Transverse colon (tissue), 4 donors: Measurements from ENCODE around the gene OXCT1. TPM values are rescaled to one million over a fixed set of nuclear protein-coding genes. Genes with fewer than 3 reads are reported as not detected.
"Not testable (repeated sequence)": the region's sequence is repeated elsewhere in the genome, so short reads cannot be mapped to it uniquely, and the experiment has no call there.

Experiments used
- DNase-seq: peaks from one replicate; pipeline ENCODE4 v3.0.0-alpha.2; 2019
- H3K27ac ChIP-seq, 4 donors: fragments of 200-600 bp; sonication (generic); 2 replicates each; pipeline ENCODE4 v1.5.1; 2016 to 2018; ENCODE audit warnings: inconsistent platforms in 4 of 4
- H3K27me3 ChIP-seq: fragments of 200-600 bp; sonication (generic); 2 replicates; pipeline ENCODE4 v1.5.1; 2017; ENCODE audit warnings: inconsistent platforms
- H3K36me3 ChIP-seq, 4 donors: fragments of 200-600 bp; sonication (generic); 2 replicates each; pipeline ENCODE4 v1.5.1; 2017 to 2019; ENCODE audit warnings: inconsistent platforms in 4 of 4
- H3K4me1 ChIP-seq, 4 donors: fragments of 200-600 bp; sonication (generic); 2 replicates each; pipeline ENCODE4 v1.5.1; 2017 to 2020; ENCODE audit warnings: inconsistent platforms in 4 of 4
- H3K4me3 ChIP-seq, 4 donors: fragments of 200-600 bp; sonication (generic); 1 replicate in 1 of 4; 2 replicates in 3 of 4; pipeline versions ENCODE4 v1.5.1 to v1.6.1; 2017 to 2019; ENCODE audit warnings: inconsistent platforms in 4 of 4
- H3K9me3 ChIP-seq, 2 donors: fragments of 200-600 bp; sonication (generic); 2 replicates each; pipeline ENCODE4 v1.5.1; 2017 to 2019; ENCODE audit warnings: inconsistent platforms in 2 of 2
- EP300 ChIP-seq: sonication (generic); formaldehyde crosslinking; IDR thresholded peaks from one replicate; pipeline ENCODE4 v1.6.1; 2017; ENCODE audit warnings: antibody characterized with exemption, low read depth
- POLR2A ChIP-seq: fragments of 450-650 bp; IDR thresholded peaks from one replicate; pipeline ENCODE4 v1.6.1; 2016; ENCODE audit warnings: antibody characterized with exemption, mild to moderate bottlenecking, moderate library complexity
- POLR2AphosphoS5 ChIP-seq, 3 donors: sonication (generic); formaldehyde crosslinking; IDR thresholded peaks; one replicate each; pipeline ENCODE4 v1.6.1; 2016; ENCODE audit warnings: antibody characterized with exemption in 3 of 3
- WGBS, 2 donors: methylation state at CpG; one replicate each; pipeline ENCODE4 v1.1.5; 2018; ENCODE audit warnings: low coverage in 1 of 2; 5-methylcytosine and 5-hydroxymethylcytosine counted together
- in situ Hi-C, 4 donors: fragments of 200-750 bp; cut with MboI; loops; one replicate each; pipeline versions ENCODE4 v1.15.0 to v1.15.1; 2017; ENCODE audit warnings: low sequenced_read_pairs in 3 of 4, low pct_ligation_motif_present in 1 of 4, low pct_unique_long_range_greater_than_20kb in 1 of 4
- intact Hi-C: fragments of 100-400 bp; cut with DNase I; formaldehyde crosslinking; loops from one replicate; pipeline ENCODE4 v1.15.1; 2023; ENCODE audit warnings: low total_unique reads
- total RNA-seq, 4 donors: library from RNA; depleted of rRNA; stranded (reverse); fragments of >200 nt; gene quantifications; one replicate each; pipeline ENCODE4 v1.1.0, GENCODE V29; 2016
- TF ChIP-seq, protein P1 (sequence below), 5 experiments: fragments of 200-600 bp in 3 of 5; fragments of 450-650 bp in 2 of 5; sonication (generic) in 3 of 5; IDR thresholded peaks; 1 replicate in 2 of 5; 2 replicates in 3 of 5; pipeline ENCODE4 v1.5.1; 2016 to 2017; ENCODE audit warnings: antibody characterized with exemption in 5 of 5, inconsistent platforms in 3 of 5, mild to moderate bottlenecking in 2 of 5, moderate library complexity in 1 of 5

Gene OXCT1
- total RNA-seq, 4 donors from 2014 or later: 7.4 to 12.7 (median 8.4) TPM

DNA sequence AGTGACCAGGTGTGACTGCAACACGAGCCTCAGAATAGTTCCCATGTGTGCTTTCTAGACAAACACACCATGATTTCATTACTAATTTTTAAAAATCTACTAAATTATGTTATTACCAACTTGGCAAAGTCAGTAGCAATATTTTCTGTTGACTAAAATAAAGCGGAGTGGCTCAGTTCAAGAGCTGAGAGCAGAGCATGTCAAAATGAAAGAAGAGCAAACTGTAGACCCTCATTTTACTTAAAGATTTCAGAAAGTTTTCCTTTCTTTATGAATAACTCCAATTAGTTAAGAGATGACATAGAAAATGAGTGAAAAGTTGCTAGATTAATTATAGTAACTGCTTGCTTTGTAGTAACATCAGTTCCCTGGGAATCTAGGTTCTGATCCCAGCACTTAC is 17.9 kb downstream of the OXCT1 start:
- Histone ChIP-seq H3K27me3 (no peaks in the 10 kb centered on the region), H3K36me3 (peaks cover 0 to 37% (median 3%) of the 10 kb centered on the region in 4 donors), H3K9me3 (no peaks in the 10 kb centered on the region), H3K27ac (no peak overlapping the region), H3K4me3 (no peak overlapping the region), H3K4me1 (no peaks in the 10 kb centered on the region)
- intact Hi-C loops (loop anchor here (10.0 kb wide), 3 partner anchors 83 to 923 kb away; partner anchors contain the start of gene GHR), in situ Hi-C loops (loop anchor here in 3 of 4 donors (25.0 kb wide), 2 partner anchors 910 to 1035 kb away; partner anchors contain the start of gene CCDC152 (in 2 of the 3))
- DNase-seq: no peak
- 85 to 96% methylated on average over 2 of the region's 2 CpGs for WGBS, 2 donors
- TF ChIP-seq POLR2A: no peak
- TF ChIP-seq POLR2AphosphoS5 (IDR thresholded peaks at IDR 0.05): no peak
- TF ChIP-seq, protein P1, sequence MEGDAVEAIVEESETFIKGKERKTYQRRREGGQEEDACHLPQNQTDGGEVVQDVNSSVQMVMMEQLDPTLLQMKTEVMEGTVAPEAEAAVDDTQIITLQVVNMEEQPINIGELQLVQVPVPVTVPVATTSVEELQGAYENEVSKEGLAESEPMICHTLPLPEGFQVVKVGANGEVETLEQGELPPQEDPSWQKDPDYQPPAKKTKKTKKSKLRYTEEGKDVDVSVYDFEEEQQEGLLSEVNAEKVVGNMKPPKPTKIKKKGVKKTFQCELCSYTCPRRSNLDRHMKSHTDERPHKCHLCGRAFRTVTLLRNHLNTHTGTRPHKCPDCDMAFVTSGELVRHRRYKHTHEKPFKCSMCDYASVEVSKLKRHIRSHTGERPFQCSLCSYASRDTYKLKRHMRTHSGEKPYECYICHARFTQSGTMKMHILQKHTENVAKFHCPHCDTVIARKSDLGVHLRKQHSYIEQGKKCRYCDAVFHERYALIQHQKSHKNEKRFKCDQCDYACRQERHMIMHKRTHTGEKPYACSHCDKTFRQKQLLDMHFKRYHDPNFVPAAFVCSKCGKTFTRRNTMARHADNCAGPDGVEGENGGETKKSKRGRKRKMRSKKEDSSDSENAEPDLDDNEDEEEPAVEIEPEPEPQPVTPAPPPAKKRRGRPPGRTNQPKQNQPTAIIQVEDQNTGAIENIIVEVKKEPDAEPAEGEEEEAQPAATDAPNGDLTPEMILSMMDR (IDR thresholded peaks at IDR 0.05): no peak
- TF ChIP-seq EP300: no peak

DNA sequence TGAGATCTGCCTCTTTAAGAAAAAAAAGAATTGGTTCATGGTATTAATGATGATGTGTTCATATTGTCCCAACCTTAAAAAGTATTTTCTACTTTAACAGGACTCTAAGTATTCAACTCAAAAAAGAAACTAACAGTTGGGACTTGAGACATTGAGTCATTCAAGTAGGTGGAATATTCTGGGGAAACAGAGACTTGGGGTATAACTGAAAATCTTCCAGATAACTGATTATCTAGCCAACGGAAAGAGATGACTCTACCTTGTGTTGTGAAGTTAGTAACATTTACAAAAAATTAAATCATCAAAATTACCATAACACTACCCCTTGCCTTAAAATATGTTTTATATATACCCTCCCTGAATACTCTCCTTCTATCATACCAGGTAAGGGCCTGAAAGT is 19.1 kb downstream of the OXCT1 start:
- intact Hi-C loops: loop anchor here (10.0 kb wide), 3 partner anchors 84 to 924 kb away; partner anchors contain the start of gene GHR
- in situ Hi-C loops: loop anchor here in 3 of 4 donors (25.0 kb wide), 2 partner anchors 911 to 1036 kb away; partner anchors contain the start of gene CCDC152 (in 2 of the 3)
- no peaks in the 10 kb centered on the region for H3K9me3 ChIP-seq
- WGBS, 2 donors: 58 to 100% methylated on average over 1 of the region's 1 CpG
- no peak overlapping the region for H3K4me3 ChIP-seq
- DNase-seq: no peak
- peaks cover 0 to 37% (median 3%) of the 10 kb centered on the region in 4 donors for H3K36me3 ChIP-seq
- no peak for TF ChIP-seq POLR2A
- TF ChIP-seq POLR2AphosphoS5 (IDR thresholded peaks at IDR 0.05): no peak
- TF ChIP-seq, protein P1 (IDR thresholded peaks at IDR 0.05): no peak
- no peak for TF ChIP-seq EP300
- no peak overlapping the region for H3K27ac ChIP-seq
- H3K27me3 ChIP-seq: no peaks in the 10 kb centered on the region
- H3K4me1 ChIP-seq: no peaks in the 10 kb centered on the region

DNA sequence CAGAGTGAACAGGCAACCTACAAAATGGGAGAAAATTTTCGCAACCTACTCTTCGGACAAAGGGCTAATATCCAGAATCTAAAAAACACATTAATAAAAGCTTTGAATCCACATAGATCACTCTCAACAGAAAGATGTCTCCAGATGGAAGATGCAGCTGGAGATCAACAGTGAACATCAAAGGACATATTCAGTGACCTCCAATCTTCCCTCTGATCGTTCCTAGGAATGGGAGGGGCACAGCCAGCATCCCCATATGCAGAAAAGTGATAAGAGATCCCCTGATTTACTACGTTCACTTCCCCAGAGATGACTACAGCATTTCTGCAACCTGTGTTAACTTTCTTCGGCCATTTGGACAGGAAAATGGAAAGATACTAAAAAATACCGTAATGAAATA is 21.2 kb downstream of the OXCT1 start:
- Histone ChIP-seq H3K9me3 (no peaks in the 10 kb centered on the region), H3K27me3 (no peaks in the 10 kb centered on the region), H3K27ac (no peak overlapping the region), H3K4me1 (no peaks in the 10 kb centered on the region), H3K36me3 (peaks cover 0 to 37% (median 3%) of the 10 kb centered on the region in 4 donors), H3K4me3 (no peak overlapping the region)
- intact Hi-C loops (no loop called here), in situ Hi-C loops (loop anchor here in 3 of 4 donors (25.0 kb wide), 2 partner anchors 137 to 937 kb away; partner anchors contain the start of gene C7 (in 2 of the 3))
- 88 to 95% methylated on average over 4 to 6 of the region's 6 CpGs for WGBS, 2 donors
- DNase-seq: no peak
- TF ChIP-seq POLR2AphosphoS5 (IDR thresholded peaks at IDR 0.05) (no peak), EP300 (no peak), POLR2A (no peak)
- TF ChIP-seq, protein P1 (IDR thresholded peaks at IDR 0.05): no peak

DNA sequence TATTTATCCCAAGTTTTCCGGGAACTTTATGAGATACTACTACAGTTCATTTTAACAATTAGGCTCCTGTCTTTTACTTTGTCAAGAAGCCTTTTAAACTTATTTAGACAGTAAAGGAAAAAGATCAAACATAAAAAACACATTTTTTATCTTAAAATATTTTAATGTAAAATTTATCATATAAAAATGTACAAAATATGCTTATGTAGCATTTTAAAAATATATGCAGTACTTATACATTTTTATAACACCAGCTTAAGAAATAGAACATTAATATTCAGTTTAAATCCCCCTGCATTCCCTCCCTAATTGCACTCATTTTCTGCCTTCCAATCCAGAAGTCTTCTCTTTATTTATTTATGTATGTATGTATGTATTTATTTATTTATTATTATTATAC is 24.5 kb downstream of the OXCT1 start:
- intact Hi-C loops, H3K4me1 ChIP-seq, DNase-seq, H3K27ac ChIP-seq, H3K4me3 ChIP-seq, H3K9me3 ChIP-seq, H3K27me3 ChIP-seq: not testable (repeated sequence)
- in situ Hi-C loops: loop anchor here in 3 of 4 donors (25.0 kb wide), 2 partner anchors 133 to 933 kb away; partner anchors contain the start of gene C7 (in 2 of the 3)
- peaks cover 0 to 19% (median 3%) of the 10 kb centered on the region in 4 donors for H3K36me3 ChIP-seq
- 96 to 100% methylated on average over 1 of the region's 1 CpG for WGBS, 2 donors
